Erythroblast (primary cell): ENCODE data around the gene LTA.

Source experiments
- DNase-seq, 2 experiments: peaks; one replicate each; lab custom pipeline; 2025; lab: John Stamatoyannopoulos, UW
- GATA1 ChIP-seq: IDR thresholded peaks from 2 replicates; pipeline ENCODE4 v1.6.1; 2011; ENCODE audit warnings: low read depth, mild to moderate bottlenecking, control low read depth, low read length, moderate library complexity
- POLR2A ChIP-seq: IDR thresholded peaks from 2 replicates; pipeline ENCODE4 v1.6.1; 2011; ENCODE audit warnings: mild to moderate bottlenecking, low read length

LTA gene

GRCh38 chr6:31574106-31575061 lies 2.3 kb downstream of the LTA start:
- DNase-seq: no peak
- no peak for TF ChIP-seq POLR2A

- DNase-seq: no peak
- TF ChIP-seq GATA1 (no peak), POLR2A (peak; percentile 40)
Observed at GRCh38 chr6:31575335-31575901, 3.3 kb downstream of the LTA start, which contains the start of gene TNF. TSS of gene TNF (plus strand) at chr6:31575565. CDS start at chr6:31575742, 177 bp downstream.

- TF ChIP-seq POLR2A: no peak
- no peak for TF ChIP-seq GATA1
- DNase-seq: no peak
Observed at GRCh38 chr6:31575952-31576685, 4.0 kb downstream of the LTA start.

GRCh38 chr6:31576897-31577578 lies 4.9 kb downstream of the LTA start:
- DNase-seq: no peak
- no peak for TF ChIP-seq POLR2A
- TF ChIP-seq GATA1: no peak

GRCh38 chr6:31577579-31577966 lies 5.5 kb downstream of the LTA start:
- TF ChIP-seq POLR2A (no peak), GATA1 (no peak)
- DNase-seq: no peak

- TF ChIP-seq POLR2A (no peak), GATA1 (no peak)
- no peak for DNase-seq
Observed at GRCh38 chr6:31578184-31579118, 6.4 kb downstream of the LTA start.

GRCh38 chr6:31579119-31579505 lies 7.0 kb downstream of the LTA start:
- DNase-seq: no peak
- TF ChIP-seq POLR2A (no peak), GATA1 (no peak)

- TF ChIP-seq GATA1: no peak
- DNase-seq: no peak
Observed at GRCh38 chr6:31579546-31580437, 7.7 kb downstream of the LTA start.

- TF ChIP-seq GATA1: no peak
- no peak for TF ChIP-seq POLR2A
- no peak for DNase-seq
Observed at GRCh38 chr6:31580438-31580740, 8.3 kb downstream of the LTA start.

GRCh38 chr6:31580807-31581433 lies 8.8 kb downstream of the LTA start:
- no peak for TF ChIP-seq GATA1
- TF ChIP-seq POLR2A: no peak
- peak; percentile 80 to 88 for DNase-seq

- no peak for DNase-seq
- TF ChIP-seq POLR2A: no peak
- TF ChIP-seq GATA1: no peak
Observed at GRCh38 chr6:31581434-31582229, 9.5 kb downstream of the LTA start.
